ENCODE measurements around the gene PIK3R5.

GRCh38 chr17:8924595-8924994 lies 40.9 kb downstream of the PIK3R5 start:
- no peak for TF ChIP-seq CTCF (IDR thresholded peaks at IDR 0.05)
- TF ChIP-seq ZNF396 (CRISPR knock-in tag; IDR thresholded peaks at IDR 0.05; ENCODE audit: borderline replicate concordance): no peak
- no peak for TF ChIP-seq E2F4 (CRISPR knock-in tag; IDR thresholded peaks at IDR 0.05; ENCODE audit: borderline replicate concordance, low read depth)
- TF ChIP-seq ZBTB43 (CRISPR knock-in tag; IDR thresholded peaks at IDR 0.05): no peak
- no peak for TF ChIP-seq GTF2I (CRISPR knock-in tag; conservative IDR thresholded peaks at IDR 0.05)
- TF ChIP-seq FOXJ3 (CRISPR knock-in tag; IDR thresholded peaks at IDR 0.05; ENCODE audit: borderline replicate concordance): no peak
- no peak for TF ChIP-seq SMAD3 (CRISPR knock-in tag; IDR thresholded peaks at IDR 0.05; ENCODE audit: borderline replicate concordance)
- TF ChIP-seq STAT6 (CRISPR knock-in tag; conservative IDR thresholded peaks at IDR 0.05; ENCODE audit: low read depth): no peak
- TF ChIP-seq JUN (CRISPR knock-in tag; IDR thresholded peaks at IDR 0.05): no peak
- no peak for TF ChIP-seq CREB1 (CRISPR knock-in tag; IDR thresholded peaks at IDR 0.05)
- TF ChIP-seq HMGXB4 (CRISPR knock-in tag; IDR thresholded peaks at IDR 0.05): no peak
- no peak for TF ChIP-seq ATF3 (CRISPR knock-in tag; conservative IDR thresholded peaks at IDR 0.05)

Measured in WTC11 (cell line).